Uterus (tissue), 2 donors: ENCODE results near the gene MMP2.

Experiments used
- POLR2A ChIP-seq, 2 donors: fragments of 450-650 bp; IDR thresholded peaks; one replicate each; pipeline ENCODE4 v1.6.1; 2016; ENCODE audit warnings: antibody characterized with exemption in 2 of 2, mild to moderate bottlenecking in 1 of 2, moderate library complexity in 1 of 2
- TF ChIP-seq, protein P1 (sequence below), 4 experiments: fragments of 200-600 bp in 2 of 4; fragments of 450-650 bp in 2 of 4; sonication (generic) in 2 of 4; IDR thresholded peaks; one replicate each; pipeline ENCODE4 v1.5.1; 2016 to 2019; ENCODE audit warnings: antibody characterized with exemption in 4 of 4, mild to moderate bottlenecking in 2 of 4, moderate library complexity in 1 of 4

DNA sequence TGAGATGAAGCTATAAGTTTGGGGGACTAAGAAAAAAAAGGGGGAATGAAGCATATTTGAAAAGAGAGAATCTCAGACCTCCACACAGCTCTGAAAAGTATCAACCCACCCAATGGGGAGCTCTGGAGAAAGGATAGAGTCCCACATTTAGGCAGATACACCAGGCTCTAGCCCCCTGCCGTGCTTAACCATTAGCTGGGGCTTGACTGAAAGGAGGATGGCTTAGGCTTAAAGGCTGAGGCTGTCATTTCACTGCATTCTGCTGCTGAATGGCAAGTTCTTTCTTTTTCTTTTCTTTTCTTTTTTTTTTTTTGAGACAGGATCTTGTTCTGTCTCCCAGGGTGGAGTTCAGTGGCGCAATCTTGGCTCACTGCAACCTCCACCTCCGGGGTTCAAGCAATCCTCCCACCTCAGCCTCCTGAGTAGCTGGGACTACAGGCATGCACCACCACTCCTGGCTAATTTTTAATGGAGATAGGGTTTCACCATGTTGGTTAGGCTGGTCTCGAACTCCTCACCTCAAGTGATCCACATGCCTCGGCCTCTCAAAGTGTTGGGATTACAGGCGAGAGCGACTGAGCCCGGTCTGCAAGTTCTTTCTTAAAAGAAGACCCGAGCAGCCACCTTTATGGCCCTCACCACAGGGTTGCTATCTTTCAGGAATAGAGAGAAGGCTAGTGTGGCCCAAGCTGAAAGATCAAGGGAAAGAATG lies 9.0 kb upstream of the MMP2 start:
- no peak for TF ChIP-seq POLR2A (IDR thresholded peaks at IDR 0.05)
- TF ChIP-seq, protein P1, sequence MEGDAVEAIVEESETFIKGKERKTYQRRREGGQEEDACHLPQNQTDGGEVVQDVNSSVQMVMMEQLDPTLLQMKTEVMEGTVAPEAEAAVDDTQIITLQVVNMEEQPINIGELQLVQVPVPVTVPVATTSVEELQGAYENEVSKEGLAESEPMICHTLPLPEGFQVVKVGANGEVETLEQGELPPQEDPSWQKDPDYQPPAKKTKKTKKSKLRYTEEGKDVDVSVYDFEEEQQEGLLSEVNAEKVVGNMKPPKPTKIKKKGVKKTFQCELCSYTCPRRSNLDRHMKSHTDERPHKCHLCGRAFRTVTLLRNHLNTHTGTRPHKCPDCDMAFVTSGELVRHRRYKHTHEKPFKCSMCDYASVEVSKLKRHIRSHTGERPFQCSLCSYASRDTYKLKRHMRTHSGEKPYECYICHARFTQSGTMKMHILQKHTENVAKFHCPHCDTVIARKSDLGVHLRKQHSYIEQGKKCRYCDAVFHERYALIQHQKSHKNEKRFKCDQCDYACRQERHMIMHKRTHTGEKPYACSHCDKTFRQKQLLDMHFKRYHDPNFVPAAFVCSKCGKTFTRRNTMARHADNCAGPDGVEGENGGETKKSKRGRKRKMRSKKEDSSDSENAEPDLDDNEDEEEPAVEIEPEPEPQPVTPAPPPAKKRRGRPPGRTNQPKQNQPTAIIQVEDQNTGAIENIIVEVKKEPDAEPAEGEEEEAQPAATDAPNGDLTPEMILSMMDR (IDR thresholded peaks at IDR 0.05): no peak
